Neural cell (in vitro differentiated cells): ENCODE measurements around the gene ERBB3. TPM values are rescaled to one million over a fixed set of nuclear protein-coding genes. Genes with fewer than 3 reads are reported as not detected.

Experiments used
- H2AFZ ChIP-seq: fragments of 200-600, 300-800 bp; sonication (generic), shearing (Covaris generic); 2 replicates; pipeline ENCODE4 v1.6.0; 2014; ENCODE audit warnings: low read depth, mild to moderate bottlenecking, antibody characterized with exemption, low read length, moderate library complexity
- H3F3A ChIP-seq: fragments of 200-600 bp; shearing (Covaris generic); 2 replicates; pipeline ENCODE4 v1.6.1; 2016; ENCODE audit warnings: mild to moderate bottlenecking, moderate library complexity, mixed read lengths, antibody characterized with exemption, low read length; ENCODE audit not compliant: insufficient read depth, poor library complexity, severe bottlenecking
- H3K27ac ChIP-seq: fragments of 200-600, 300-800 bp; sonication (generic), shearing (Covaris generic); 2 replicates; pipeline ENCODE4 v1.5.1; 2014; ENCODE audit warnings: mild to moderate bottlenecking, low read length, moderate library complexity
- H3K27me3 ChIP-seq: fragments of 300-800, 200-600 bp; sonication (generic), shearing (Covaris generic); 2 replicates; pipeline ENCODE4 v1.6.0; 2014; ENCODE audit warnings: mild to moderate bottlenecking, low read depth, low read length, moderate library complexity; ENCODE audit not compliant: insufficient read depth
- H3K36me3 ChIP-seq: fragments of 300-800, 200-600 bp; sonication (generic), shearing (Covaris generic); 2 replicates; pipeline ENCODE4 v1.5.1; 2014; ENCODE audit warnings: mild to moderate bottlenecking, antibody characterized with exemption, low read length, moderate library complexity; ENCODE audit not compliant: insufficient read depth
- H3K4me2 ChIP-seq: fragments of 300-800, 200-600 bp; sonication (generic), shearing (Covaris generic); 2 replicates; pipeline ENCODE4 v1.6.0; 2014; ENCODE audit warnings: mild to moderate bottlenecking, low read length
- H3K4me3 ChIP-seq: fragments of 300-800, 200-600 bp; sonication (generic), shearing (Covaris generic); 2 replicates; pipeline ENCODE4 v1.5.1; 2014; ENCODE audit warnings: mild to moderate bottlenecking, low read length, moderate library complexity
- H3K79me2 ChIP-seq: fragments of 200-600 bp; shearing (Covaris generic); replicated peaks from 2 replicates; pipeline ENCODE4 v1.6.0; 2014; ENCODE audit warnings: mild to moderate bottlenecking, low read length, moderate library complexity; ENCODE audit not compliant: insufficient read depth
- H3K9ac ChIP-seq: fragments of 300-800, 200-600 bp; sonication (generic), shearing (Covaris generic); 2 replicates; pipeline ENCODE4 v1.6.1; 2016; ENCODE audit warnings: mild to moderate bottlenecking, low read length, mixed read lengths
- H3K9me2 ChIP-seq: fragments of 200-600 bp; shearing (Covaris generic); 2 replicates; pipeline ENCODE4 v1.6.1; 2016; ENCODE audit warnings: mild to moderate bottlenecking, low read length, mixed read lengths; ENCODE audit not compliant: insufficient read depth
- H3K9me3 ChIP-seq: fragments of 200-600, 300-800 bp; sonication (generic), shearing (Covaris generic); 2 replicates; pipeline ENCODE4 v1.6.1; 2016; ENCODE audit warnings: mild to moderate bottlenecking, mixed run types, low read length, moderate library complexity, mixed read lengths
- H4K20me1 ChIP-seq: fragments of 200-600 bp; shearing (Covaris generic); 2 replicates; pipeline ENCODE4 v1.6.1; 2016; ENCODE audit warnings: mild to moderate bottlenecking, mixed run types; ENCODE audit not compliant: insufficient read depth
- EP300 ChIP-seq: fragments of 450-650 bp; conservative IDR thresholded peaks from 2 replicates; pipeline ENCODE4 v1.6.1; 2014; ENCODE audit warnings: antibody characterized with exemption, mild to moderate bottlenecking, moderate library complexity; ENCODE audit not compliant: poor library complexity, severe bottlenecking
- EZH2 ChIP-seq: fragments of 200-600, 300-800 bp; shearing (Covaris generic), sonication (generic); IDR thresholded peaks from 2 replicates; pipeline ENCODE4 v1.6.1; 2014; ENCODE audit warnings: antibody characterized with exemption, low read length, borderline replicate concordance, mild to moderate bottlenecking; ENCODE audit not compliant: insufficient read depth, poor library complexity, severe bottlenecking
- MXI1 ChIP-seq: fragments of 450-650 bp; conservative IDR thresholded peaks from 2 replicates; pipeline ENCODE4 v1.6.1; 2014; ENCODE audit warnings: antibody characterized with exemption, mild to moderate bottlenecking; ENCODE audit not compliant: poor library complexity, severe bottlenecking
- POLR2AphosphoS5 ChIP-seq: IDR thresholded peaks from 2 replicates; pipeline ENCODE4 v1.6.1; 2012
- RAD21 ChIP-seq: fragments of 450-650 bp; conservative IDR thresholded peaks from 2 replicates; pipeline ENCODE4 v1.6.1; 2014; ENCODE audit warnings: antibody characterized with exemption, mild to moderate bottlenecking, moderate library complexity
- SMC3 ChIP-seq: fragments of 450-650 bp; conservative IDR thresholded peaks from 2 replicates; pipeline ENCODE4 v1.6.1; 2014; ENCODE audit warnings: antibody characterized with exemption, mild to moderate bottlenecking, moderate library complexity; ENCODE audit not compliant: poor library complexity
- TAF1 ChIP-seq: IDR thresholded peaks from 2 replicates; pipeline ENCODE4 v1.6.1; 2012; ENCODE audit warnings: low read depth
- polyA plus RNA-seq: library from polyadenylated mRNA; depleted of rRNA; stranded (reverse); fragments of >200 nt; gene quantifications from 2 replicates; pipeline ENCODE4 v1.2.3, GENCODE V29; 2014
- TF ChIP-seq, protein P1 (sequence below): fragments of 450-650 bp; IDR thresholded peaks from 2 replicates; pipeline ENCODE4 v1.5.1; 2014; ENCODE audit warnings: antibody characterized with exemption, mild to moderate bottlenecking, moderate library complexity; ENCODE audit not compliant: poor library complexity, severe bottlenecking
- TF ChIP-seq, protein P2 (sequence below): IDR thresholded peaks from 2 replicates; pipeline ENCODE4 v1.6.1; 2012; ENCODE audit warnings: borderline replicate concordance

ERBB3 gene
- polyA plus RNA-seq, 1 donor from 2014 or later: 0.58 TPM

GRCh38 chr12:56104109-56104814, 24.3 kb downstream of the ERBB3 start, which contains the start of gene PA2G4:
Gene PA2G4 (plus strand): TSS chr12:56104559. CDS start chr12:56104738, 179 bp downstream.
- H2AFZ ChIP-seq: peak within 1 kb of the TSS; percentile 60

DNA sequence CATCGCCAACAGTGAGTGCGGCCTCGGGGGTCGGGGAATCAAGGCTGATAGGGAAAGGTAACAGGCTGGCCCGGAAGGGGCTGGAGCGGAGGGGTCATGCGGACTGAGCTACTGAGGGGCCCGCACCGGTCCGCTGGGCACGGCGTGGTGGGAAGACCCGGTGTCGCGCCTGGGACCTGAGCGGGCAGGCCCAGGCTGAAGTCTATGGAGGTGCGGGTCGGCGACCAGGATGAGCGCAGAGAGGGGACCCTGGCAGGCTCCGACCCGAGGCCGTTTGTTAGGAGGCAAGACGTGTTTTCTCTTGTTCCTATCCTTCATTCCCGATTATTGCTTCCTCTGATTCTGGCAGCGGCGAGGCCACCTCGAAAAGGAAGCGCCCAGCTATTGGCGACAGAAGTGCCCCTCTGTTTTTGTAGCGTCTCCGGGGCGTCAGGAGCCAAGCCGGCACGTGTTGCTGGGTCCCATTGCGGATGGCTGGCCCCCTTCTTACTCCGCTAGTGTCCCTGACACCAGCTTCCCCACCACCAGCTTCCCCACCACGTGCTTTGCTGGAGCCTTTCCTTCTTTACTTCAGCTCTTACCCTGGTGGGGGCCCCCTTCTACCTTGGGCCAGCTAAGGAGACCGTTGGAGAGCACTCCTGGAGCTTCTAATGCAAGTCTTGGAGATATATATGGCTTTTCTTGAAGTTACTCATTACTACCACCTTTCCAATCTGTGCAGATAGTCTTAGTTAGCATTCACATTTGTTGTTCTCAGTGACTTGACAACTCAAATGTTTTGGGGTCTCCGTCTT, 25.0 kb downstream of the ERBB3 start:
- Histone ChIP-seq H3K9me3 (no peaks in the 10 kb centered on the region), H3K9ac (peak overlapping the region; percentile 86), H3F3A (no peaks in the 10 kb centered on the region), H3K27me3 (no peaks in the 10 kb centered on the region), H3K9me2 (no peaks in the 10 kb centered on the region), H3K36me3 (no peaks in the 10 kb centered on the region), H4K20me1 (no peaks in the 10 kb centered on the region), H3K27ac (peak overlapping the region; percentile 85), H3K79me2 (peaks cover 24% of the 10 kb centered on the region), H2AFZ (peak overlapping the region; percentile 60), H3K4me2 (peak overlapping the region; percentile 89), H3K4me3 (peak overlapping the region; percentile 97)
- TF ChIP-seq MXI1 (peak; percentile 50), POLR2AphosphoS5 (no peak), TAF1 (no peak), EP300 (no peak), EZH2 (no peak), RAD21 (no peak), SMC3 (no peak)
- TF ChIP-seq, protein P1, sequence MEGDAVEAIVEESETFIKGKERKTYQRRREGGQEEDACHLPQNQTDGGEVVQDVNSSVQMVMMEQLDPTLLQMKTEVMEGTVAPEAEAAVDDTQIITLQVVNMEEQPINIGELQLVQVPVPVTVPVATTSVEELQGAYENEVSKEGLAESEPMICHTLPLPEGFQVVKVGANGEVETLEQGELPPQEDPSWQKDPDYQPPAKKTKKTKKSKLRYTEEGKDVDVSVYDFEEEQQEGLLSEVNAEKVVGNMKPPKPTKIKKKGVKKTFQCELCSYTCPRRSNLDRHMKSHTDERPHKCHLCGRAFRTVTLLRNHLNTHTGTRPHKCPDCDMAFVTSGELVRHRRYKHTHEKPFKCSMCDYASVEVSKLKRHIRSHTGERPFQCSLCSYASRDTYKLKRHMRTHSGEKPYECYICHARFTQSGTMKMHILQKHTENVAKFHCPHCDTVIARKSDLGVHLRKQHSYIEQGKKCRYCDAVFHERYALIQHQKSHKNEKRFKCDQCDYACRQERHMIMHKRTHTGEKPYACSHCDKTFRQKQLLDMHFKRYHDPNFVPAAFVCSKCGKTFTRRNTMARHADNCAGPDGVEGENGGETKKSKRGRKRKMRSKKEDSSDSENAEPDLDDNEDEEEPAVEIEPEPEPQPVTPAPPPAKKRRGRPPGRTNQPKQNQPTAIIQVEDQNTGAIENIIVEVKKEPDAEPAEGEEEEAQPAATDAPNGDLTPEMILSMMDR: no peak

More at GRCh38 chr12:56104109-56104814, 24.3 kb downstream of the ERBB3 start, which contains the start of gene PA2G4:
- Histone ChIP-seq H3K27me3 (no peaks in the 10 kb centered on the region), H3F3A (no peaks in the 10 kb centered on the region), H3K79me2 (peaks cover 24% of the 10 kb centered on the region), H3K36me3 (no peaks in the 10 kb centered on the region), H3K9ac (peak within 1 kb of the TSS; percentile 86), H3K9me2 (no peaks in the 10 kb centered on the region), H3K4me3 (peak within 1 kb of the TSS; percentile 97), H4K20me1 (no peaks in the 10 kb centered on the region), H3K27ac (peak within 1 kb of the TSS; percentile 85), H3K9me3 (no peaks in the 10 kb centered on the region), H3K4me2 (peak within 1 kb of the TSS; percentile 89)
- TF ChIP-seq, protein P1: no peak
- TF ChIP-seq TAF1: peak; percentile 20
- TF ChIP-seq, protein P2, sequence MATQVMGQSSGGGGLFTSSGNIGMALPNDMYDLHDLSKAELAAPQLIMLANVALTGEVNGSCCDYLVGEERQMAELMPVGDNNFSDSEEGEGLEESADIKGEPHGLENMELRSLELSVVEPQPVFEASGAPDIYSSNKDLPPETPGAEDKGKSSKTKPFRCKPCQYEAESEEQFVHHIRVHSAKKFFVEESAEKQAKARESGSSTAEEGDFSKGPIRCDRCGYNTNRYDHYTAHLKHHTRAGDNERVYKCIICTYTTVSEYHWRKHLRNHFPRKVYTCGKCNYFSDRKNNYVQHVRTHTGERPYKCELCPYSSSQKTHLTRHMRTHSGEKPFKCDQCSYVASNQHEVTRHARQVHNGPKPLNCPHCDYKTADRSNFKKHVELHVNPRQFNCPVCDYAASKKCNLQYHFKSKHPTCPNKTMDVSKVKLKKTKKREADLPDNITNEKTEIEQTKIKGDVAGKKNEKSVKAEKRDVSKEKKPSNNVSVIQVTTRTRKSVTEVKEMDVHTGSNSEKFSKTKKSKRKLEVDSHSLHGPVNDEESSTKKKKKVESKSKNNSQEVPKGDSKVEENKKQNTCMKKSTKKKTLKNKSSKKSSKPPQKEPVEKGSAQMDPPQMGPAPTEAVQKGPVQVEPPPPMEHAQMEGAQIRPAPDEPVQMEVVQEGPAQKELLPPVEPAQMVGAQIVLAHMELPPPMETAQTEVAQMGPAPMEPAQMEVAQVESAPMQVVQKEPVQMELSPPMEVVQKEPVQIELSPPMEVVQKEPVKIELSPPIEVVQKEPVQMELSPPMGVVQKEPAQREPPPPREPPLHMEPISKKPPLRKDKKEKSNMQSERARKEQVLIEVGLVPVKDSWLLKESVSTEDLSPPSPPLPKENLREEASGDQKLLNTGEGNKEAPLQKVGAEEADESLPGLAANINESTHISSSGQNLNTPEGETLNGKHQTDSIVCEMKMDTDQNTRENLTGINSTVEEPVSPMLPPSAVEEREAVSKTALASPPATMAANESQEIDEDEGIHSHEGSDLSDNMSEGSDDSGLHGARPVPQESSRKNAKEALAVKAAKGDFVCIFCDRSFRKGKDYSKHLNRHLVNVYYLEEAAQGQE: no peak
- TF ChIP-seq RAD21: peak; percentile 26
- TF ChIP-seq MXI1: peak; percentile 93
- TF ChIP-seq EZH2: no peak
- TF ChIP-seq POLR2AphosphoS5: peak; percentile 78
- TF ChIP-seq EP300: peak; percentile 61
- peak; percentile 37 for TF ChIP-seq SMC3
